Measurements from ENCODE around the gene KCNQ5. TPM values are rescaled to one million over a fixed set of nuclear protein-coding genes. Genes with fewer than 3 reads are reported as not detected.

The KCNQ5 gene
- total and polyA plus RNA-seq, 2 of the 8 experiments (the other 6 are each of a cell fraction or from before 2014, with no cell fraction given), result 0.83 to 1.2 TPM

- TF ChIP-seq CHD7 (IDR thresholded peaks at IDR 0.05; ENCODE audit: insufficient replicate concordance, low read length), result no peak
- no peak for TF ChIP-seq BRCA1 (IDR thresholded peaks at IDR 0.05; ENCODE audit: low read depth, low read length)
- TF ChIP-seq RBBP5 (IDR thresholded peaks at IDR 0.05; ENCODE audit: borderline replicate concordance, low read depth, low read length), result no peak
These were observed 325.7 kb downstream of the KCNQ5 start (continued) for GRCh38 chr6:72947534-72947933.

All from H1 (cell line).